NOMO-1 treated with DMSO at 0.1 percent for 48 hours (cell line): Measurements from ENCODE around the gene SLC39A12.
A peak's percentile ranks its signal among the peaks of the same experiment; 100 is the strongest.

Experiments used
- DNase-seq: peaks from one replicate; lab custom pipeline; 2025; ENCODE audit not compliant: unreplicated experiment; lab: John Stamatoyannopoulos, UW

The SLC39A12 gene

DNA sequence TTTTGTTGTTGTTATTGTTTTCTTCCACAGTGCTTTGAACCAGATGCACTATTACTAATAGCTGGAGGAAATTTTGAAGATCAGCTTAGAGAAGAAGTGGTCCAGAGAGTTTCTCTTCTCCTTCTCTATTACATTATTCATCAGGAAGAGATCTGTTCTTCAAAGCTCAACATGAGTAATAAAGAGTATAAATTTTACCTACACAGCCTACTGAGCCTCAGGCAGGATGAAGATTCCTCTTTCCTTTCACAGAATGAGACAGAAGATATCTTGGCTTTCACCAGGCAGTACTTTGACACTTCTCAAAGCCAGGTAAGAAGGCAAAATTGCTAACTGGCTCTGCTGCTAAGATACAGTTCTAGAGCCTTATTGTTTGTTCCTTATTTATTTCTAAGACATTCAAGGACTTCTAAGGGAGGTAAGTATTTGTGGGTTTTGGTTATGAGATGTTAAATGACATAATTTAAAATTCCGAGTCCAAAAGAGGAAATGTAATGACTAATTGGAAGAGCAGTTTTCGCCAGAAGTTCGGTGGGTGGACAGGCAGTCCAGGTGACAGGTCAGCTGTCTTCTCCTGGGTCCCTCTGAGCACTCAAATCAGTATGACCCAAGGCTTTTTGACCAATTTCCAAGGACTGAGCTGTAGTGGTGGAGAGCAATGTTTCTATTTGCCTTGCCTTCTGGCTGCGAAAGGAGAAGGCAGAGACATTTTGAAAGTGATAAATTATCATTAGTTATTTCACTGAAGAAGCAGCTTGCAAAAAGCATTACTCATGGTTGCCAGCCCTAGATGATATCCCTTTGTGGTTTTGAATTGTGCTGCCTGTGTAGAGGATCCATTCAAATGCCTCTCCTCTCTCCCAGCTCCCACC, 10.1 kb downstream of the SLC39A12 start:
- peak; percentile 81 for DNase-seq

DNA sequence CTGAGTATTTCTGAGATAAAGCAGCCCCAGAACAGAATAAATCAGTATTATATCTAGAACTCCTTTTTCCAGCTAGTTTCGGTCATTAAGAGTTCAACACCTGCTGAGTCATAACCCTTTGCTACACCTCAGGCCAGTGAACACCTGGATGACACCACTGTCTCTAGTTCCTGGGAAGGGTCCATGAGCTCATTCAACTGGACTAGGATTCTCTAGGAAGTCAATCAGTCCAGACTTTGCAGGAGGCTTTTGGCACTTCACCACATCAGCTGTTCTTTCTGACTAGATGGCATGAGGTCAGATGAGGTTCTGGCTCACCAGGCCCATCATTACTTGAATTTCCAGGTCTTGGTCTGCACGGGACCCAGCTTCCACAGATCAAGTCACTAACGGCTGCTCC, 11.7 kb downstream of the SLC39A12 start:
- no peak for DNase-seq

DNA sequence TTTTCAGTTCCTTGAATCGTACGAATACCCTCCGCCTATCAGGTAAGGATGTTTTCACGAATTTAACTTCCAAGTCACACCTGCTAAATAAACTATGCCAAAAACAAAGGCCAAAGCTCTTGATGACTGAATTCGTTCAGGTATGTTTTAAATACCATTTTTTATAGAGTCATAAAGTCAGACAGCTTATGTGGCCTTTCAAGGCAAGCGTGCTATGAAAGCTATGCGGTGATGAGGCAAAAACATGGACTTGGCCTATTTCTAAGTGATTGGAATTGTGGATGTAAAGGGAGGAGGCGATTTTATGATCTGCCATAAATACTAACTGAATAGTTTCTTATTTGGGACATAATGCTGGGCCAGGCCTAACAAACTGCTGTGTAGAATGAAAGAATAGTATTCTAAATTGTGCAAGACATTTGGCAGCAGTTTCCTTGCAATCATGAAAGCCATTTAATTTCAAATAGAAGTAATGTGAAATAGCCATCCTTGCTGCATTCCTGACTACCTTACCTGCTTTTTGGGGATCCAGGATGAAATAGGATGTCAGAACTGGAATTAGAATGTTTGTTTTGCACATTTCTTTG, 14.0 kb downstream of the SLC39A12 start:
- DNase-seq = no peak

DNA sequence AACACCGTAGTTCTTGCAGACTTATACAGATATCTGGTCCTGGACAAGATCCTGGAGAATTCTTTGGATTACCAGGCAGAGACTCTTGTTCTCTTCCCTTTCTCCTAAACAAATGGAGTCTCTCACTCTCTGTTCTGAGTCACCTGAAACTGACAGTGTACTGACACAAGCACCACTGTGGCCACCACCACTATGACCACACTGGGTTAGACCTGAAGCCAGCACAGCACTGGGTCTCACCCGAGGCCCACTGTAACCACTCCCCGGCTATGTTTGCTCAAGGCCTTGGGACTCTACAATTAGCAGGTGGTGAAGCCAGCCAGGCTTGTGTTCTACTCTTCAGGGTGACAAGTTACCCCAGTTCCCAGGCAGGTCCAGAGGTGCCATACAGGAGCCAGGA, 22.8 kb downstream of the SLC39A12 start:
- DNase-seq = no peak

DNA sequence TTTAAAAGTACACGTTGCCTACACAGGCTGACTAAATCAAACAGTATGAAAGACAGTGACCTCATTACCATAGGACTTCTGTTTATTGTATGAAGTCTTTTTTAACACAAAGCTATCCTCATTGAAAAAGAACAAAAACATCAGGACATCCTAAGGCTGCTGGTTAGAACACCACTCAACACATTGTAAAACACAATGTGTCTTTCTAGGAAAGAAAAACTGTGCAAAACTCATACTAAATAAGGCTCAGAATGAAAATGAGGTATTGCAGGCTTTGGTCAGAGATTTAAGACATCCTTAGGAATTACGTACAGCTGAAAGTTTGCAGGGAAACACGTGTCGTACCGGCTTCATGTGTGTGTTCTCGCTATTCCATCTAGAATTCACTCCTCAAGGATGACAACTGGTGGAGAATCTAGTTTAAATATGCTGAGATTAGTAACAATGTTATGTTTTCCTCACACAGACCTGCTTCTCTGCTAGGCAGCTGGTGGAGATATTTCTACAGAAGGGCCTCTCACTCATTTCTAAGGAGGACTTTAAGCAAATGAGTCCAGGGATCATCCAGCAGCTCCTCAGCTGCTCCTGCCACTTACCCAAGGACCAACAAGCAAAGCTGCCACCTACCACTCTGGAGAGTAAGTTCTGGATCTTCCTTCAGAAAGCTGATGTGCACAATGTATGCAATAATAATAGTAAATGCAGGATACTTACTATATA, 29.3 kb downstream of the SLC39A12 start:
- DNase-seq = no peak

DNA sequence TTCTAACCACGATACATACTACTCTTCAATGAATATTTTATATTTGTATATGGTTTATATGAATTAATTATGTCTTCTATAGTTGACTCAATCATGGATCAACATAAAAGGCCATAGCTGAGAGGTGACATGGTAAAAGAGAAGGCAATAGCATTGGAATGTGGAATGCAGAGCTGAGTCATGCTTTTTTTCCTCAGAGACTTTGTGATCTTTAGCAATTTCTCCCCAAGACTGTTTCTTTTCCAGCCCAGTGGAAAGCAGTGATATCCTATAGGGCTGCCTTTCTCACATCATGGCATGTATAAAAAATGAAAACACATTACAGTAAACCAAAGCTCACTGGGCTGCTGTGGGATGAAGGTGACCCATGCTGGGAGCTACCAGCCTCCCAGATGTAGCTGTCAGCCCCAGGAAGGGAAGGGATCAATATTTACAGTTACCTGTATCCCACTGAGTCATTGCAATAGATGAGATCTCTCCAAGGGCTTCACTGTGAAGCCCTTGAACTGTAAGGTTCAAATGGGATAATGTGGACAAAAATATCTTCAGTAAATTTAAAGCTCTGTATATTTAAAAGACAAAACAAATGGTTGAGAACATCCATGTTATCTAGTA, 30.2 kb downstream of the SLC39A12 start:
- no peak for DNase-seq

DNA sequence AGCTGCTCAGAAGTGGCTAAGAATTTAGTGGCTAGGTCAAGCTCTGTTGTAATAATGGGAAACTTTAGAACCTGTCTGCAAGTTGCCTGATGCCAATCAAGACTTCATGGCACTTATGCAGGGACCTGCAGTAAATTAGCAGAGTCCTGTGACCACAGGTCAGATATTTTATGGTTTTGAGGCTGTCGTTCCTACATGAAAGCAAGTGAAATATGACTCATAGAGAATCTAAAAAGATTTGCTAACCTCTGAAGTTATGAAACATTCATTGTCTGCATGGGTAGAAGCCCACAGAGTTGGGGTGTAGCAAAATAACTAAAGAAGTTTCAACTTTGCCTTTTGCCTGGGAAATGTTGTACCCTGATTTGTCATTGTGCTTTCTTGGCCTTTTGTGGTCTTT, 32.3 kb downstream of the SLC39A12 start:
- DNase-seq = peak; percentile 91

DNA sequence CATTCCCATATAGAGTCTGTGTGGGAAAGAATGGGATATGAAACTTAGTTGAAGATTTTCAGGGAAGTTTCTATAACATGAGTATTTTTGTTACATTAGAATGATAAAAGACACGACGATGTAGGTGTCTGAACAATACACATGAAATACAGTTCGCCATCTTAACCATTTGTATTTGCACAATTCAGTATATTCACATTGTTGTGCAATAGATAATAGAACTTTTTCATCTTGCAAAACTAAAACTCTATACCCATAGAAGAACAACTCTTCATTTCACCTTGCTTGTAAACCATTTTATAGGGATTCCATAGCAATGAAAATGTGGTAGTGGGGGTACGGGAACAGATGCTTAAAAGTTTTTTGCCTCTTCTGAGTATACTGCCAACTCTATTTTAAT, 32.8 kb downstream of the SLC39A12 start:
- peak; percentile 64 for DNase-seq

GRCh38 chr10:17989908-17990767, 38.4 kb downstream of the SLC39A12 start:
- DNase-seq = peak; percentile 82

DNA sequence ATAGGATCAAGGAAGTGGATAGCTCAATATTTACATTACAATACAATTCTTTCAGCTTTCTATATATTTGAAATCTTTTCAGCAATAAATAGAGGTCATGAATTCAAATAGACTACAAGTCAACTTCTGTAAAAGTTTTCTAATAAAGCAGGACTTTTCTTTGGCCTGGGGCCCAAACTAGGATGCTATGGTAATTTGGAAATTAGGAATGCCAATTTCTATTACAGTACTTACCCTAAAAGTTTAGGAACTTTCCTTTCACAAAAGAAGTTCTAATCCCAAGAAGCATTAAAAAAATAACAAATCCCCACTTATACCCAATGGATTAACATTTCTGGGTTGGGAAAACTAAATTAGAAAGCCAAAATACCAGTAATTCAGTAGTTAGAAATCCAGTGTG, 40.5 kb downstream of the SLC39A12 start:
- no peak for DNase-seq

- no peak for DNase-seq
These were observed 41.6 kb downstream of the SLC39A12 start for GRCh38 chr10:17993361-17993760.

DNA sequence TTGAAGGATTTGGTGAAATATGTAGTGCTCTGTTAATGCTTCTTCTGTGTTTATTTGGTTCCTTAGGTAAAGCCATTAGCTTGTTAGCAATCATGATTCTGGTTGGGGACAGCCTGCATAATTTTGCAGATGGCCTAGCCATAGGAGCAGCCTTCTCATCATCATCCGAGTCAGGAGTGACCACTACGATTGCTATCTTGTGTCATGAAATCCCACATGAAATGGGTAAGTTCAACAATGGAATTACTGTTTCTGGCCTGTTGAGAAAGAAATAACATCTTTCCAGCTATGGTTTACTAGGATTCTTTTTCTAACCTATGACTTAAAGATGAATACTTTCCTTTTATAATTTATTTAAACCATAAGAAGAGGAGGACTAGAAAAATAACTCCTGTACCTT, 48.9 kb downstream of the SLC39A12 start:
- no peak for DNase-seq

DNA sequence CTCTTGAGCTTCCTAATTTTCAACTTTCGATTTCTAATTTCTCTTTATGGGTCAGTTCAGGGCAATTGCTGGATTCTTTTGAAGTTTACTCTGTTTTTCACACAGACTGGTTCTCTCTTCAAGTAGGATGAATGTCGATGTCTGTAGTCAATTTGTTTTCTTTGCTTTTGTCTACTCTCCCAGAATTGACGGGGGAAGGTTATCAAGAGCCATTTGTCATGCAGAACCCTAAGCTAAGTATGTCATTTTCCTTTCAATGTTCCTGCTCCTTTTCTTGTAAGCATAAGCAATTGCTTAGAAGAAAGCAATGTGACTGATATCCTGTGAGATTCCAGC, 53.7 kb downstream of the SLC39A12 start:
- DNase-seq = no peak

GRCh38 chr10:18005781-18006456, 54.2 kb downstream of the SLC39A12 start:
- no peak for DNase-seq

DNA sequence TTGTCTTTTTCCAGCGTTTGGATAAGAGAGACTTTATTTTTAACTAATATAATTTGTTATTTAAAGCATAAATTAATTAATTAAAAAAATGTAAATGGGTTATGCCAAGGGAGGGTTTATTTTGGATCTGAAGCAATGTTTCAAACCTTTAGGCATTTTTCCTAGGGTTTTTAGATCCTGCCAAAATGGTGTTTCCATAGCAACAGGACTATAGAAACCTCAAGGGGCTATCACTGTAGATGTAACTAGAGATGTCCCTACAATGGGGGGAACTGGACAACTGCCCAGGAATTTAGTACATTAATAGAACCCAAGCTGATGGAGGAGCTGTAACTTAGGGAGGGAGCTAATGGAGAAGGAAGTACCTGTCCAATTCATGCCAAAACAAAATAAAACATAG, 57.3 kb downstream of the SLC39A12 start:
- no peak for DNase-seq

DNA sequence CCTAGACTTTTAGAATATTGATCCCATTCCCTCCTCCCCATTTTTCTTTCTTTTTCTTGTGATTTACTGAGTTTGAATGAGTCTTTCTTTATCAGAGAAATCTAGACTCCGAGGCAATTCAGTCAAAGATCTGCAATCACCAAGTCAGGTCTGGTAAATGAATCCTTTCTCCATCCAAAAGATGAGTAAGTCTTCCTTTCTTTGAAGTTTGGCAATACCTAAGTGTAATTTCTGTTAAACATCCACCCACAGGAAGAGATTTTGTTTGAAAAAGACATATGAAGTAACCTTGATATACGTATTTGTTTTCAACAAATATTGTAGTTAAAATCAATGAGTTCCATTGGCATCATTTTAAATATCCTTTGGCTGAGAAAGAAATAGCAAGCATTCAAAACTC, 58.3 kb downstream of the SLC39A12 start:
- peak; percentile 85 for DNase-seq

- no peak for DNase-seq
These were observed 68.8 kb downstream of the SLC39A12 start for GRCh38 chr10:18020523-18020922.

DNA sequence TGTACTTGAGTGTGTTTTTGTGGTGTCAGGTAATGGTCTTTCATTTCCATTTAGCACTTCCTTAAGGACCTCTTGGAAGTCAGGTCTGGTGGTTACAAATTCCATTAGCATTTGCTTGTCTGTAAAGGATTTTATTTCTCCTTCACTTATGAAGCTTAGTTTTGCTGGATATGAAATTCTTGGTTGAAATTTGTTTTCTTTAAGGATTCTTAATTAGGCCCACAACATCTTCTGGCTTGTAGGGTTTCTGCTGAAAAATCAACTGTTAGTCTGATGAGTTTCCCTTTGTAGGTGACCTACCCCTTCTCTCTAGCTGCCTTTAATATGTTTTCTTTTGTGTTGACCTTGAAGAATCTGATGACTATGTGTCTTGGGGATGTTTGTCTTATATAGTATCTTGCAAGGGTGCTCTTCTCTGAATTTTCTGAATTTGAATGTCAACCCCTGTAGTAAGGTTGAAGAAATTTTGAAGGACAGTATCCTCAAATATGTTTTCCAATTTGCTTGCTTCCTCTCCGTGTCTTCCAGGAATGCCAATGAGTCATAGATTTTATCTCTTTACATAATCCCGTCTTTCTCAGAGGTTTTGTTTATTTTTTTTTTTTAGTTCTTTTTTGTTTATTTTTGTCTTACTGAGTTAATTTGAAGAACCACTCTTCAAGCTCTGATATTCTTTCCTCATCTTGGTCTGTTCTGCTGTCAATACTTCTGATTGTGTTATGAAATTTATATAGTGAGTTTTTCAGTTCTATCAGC, 70.2 kb downstream of the SLC39A12 start:
- DNase-seq = no peak

DNA sequence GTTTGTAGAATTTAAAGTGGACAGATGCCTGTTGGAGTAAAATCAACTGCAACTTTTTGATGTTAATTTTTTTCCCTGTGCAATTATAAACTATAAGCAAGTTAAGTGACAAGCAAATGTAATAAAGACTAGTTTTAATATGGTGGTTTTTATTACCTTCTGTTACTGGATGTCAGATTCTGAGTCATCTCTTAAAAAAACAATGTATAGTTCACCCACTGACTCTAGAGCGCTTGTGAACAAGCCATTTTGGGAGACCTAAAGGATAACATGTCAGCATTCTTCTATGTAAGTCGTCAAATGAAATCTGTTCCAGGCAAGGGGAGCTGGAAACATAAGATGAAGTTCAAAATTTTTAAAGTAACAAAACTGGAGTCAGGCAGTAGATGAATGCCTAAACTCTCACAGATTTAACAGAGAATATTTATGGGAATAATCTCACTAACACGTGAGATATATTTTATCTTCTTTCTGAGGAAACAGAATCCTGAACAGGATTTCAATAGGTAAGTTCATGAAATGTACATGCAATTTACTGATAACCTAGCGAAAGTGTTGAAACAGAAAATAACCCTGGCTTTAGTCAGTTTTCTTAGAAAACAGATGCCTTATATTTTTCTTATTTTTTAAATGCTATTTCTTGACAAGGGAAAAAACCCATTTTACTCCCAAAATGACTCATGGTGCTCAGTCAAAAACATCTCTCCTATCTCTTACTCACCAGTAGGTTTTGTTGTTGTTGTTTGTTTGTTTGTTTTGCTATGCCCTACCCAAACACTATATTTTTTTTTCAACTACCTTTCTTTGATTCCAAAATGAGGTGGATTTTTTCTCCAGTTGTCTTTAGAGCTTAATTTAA, 91.7 kb downstream of the SLC39A12 start:
- no peak for DNase-seq
